Subcutaneous abdominal adipose tissue (tissue), 5 donors: ENCODE results near the gene SNIP1.
A peak's percentile ranks its signal among the peaks of the same experiment; 100 is the strongest.

Experiments
- H3K27ac ChIP-seq: one replicate; pipeline ENCODE4 v1.7.0; 2013; ENCODE audit warnings: low read depth, mild to moderate bottlenecking, inconsistent platforms, low read length, moderate library complexity
- H3K27me3 ChIP-seq, 5 donors: one replicate each; pipeline ENCODE4 v1.7.0; 2013; ENCODE audit warnings: low read length in 5 of 5, inconsistent platforms in 1 of 5; ENCODE audit not compliant: control insufficient read depth in 5 of 5, insufficient read depth in 4 of 5
- H3K36me3 ChIP-seq, 5 donors: one replicate each; pipeline ENCODE4 v1.7.0; 2013; ENCODE audit warnings: low read length in 5 of 5; ENCODE audit not compliant: control insufficient read depth in 5 of 5, insufficient read depth in 5 of 5
- H3K4me1 ChIP-seq, 5 donors: one replicate each; pipeline ENCODE4 v1.7.0; 2013; ENCODE audit warnings: low read length in 5 of 5, mild to moderate bottlenecking in 3 of 5, moderate library complexity in 1 of 5; ENCODE audit not compliant: control insufficient read depth in 5 of 5, insufficient read depth in 5 of 5
- H3K4me3 ChIP-seq, 5 donors: one replicate each; pipeline ENCODE4 v1.7.0; 2013; ENCODE audit warnings: low read length in 5 of 5, low read depth in 1 of 5
- H3K9ac ChIP-seq, 5 donors: one replicate each; pipeline ENCODE4 v1.7.0; 2013; ENCODE audit warnings: low read length in 5 of 5, mild to moderate bottlenecking in 4 of 5, moderate library complexity in 3 of 5
- H3K9me3 ChIP-seq, 5 donors: one replicate each; pipeline ENCODE4 v1.7.0; 2013; ENCODE audit warnings: low read length in 5 of 5; ENCODE audit not compliant: control insufficient read depth in 5 of 5
- donor health status: healthy.
- donor health status: healthy.
- donor health status: healthy.
- donor health status: healthy.
- donor health status: healthy.

SNIP1 gene, protein sequence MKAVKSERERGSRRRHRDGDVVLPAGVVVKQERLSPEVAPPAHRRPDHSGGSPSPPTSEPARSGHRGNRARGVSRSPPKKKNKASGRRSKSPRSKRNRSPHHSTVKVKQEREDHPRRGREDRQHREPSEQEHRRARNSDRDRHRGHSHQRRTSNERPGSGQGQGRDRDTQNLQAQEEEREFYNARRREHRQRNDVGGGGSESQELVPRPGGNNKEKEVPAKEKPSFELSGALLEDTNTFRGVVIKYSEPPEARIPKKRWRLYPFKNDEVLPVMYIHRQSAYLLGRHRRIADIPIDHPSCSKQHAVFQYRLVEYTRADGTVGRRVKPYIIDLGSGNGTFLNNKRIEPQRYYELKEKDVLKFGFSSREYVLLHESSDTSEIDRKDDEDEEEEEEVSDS

DNA sequence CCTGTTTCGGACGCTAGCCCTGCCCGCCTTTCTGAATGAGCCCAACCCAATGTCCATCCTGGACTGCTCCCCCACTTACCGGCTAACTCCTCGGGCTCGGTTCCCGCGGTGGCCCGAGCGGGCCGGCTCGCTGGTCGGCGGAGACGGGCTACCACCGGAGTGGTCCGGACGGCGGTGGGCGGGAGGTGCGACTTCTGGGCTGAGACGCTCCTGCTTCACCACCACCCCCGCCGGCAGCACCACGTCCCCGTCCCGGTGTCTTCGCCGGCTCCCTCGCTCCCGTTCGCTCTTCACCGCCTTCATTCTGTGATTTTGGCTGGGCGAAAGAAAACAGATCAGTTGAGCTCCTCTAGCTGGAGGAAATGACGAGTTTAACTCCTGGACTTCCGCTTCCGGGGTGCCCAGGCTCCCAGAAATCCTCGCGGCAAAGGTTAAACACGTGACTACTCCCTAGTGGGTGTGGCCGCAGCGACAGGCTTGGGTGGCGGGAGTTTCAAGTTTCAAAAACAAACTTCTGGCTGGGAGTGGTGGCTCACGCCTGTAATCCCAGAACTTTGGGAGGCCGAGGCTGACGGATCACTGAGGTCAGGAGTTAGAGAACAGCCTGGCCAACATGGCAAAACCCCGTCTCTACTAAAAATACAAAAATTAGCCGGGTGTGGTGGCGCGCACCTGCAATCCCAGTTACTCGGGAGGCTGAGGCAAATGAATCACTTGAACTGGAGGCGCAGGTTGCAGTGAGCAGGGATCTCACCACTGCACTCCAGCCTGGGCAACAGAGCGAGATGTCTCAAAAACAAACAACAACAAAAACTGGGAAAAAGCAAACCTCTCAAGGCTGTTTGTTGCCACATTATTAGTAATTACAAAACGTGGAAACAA, at the start of gene SNIP1:
TSS of gene SNIP1 (minus strand) at position 367 of the 882 bp plus-strand sequence. CDS start at position 303, 64 bp downstream.
- Histone ChIP-seq H3K4me1 (peaks cover 0 to 34% (median 29%) of the 10 kb centered on the region in 5 donors), H3K27me3 (no peaks in the 10 kb centered on the region), H3K36me3 (peaks cover 0 to 22% (median 13%) of the 10 kb centered on the region in 5 donors), H3K9ac (peak within 1 kb of the TSS; percentile 90 to 99 (median 95)), H3K4me3 (peak within 1 kb of the TSS; percentile 94 to 100 (median 99)), H3K27ac (peak within 1 kb of the TSS; percentile 79), H3K9me3 (no peaks in the 10 kb centered on the region)

- H3K9me3 ChIP-seq: no peaks in the 10 kb centered on the region
- no peak overlapping the region for H3K4me3 ChIP-seq
- no peak overlapping the region for H3K9ac ChIP-seq
- H3K27ac ChIP-seq: no peak overlapping the region
- H3K4me1 ChIP-seq: peaks cover 0 to 25% (median 10%) of the 10 kb centered on the region in 5 donors
- H3K27me3 ChIP-seq: peaks cover 0 to 5% (median 0%) of the 10 kb centered on the region in 5 donors
- H3K36me3 ChIP-seq: no peaks in the 10 kb centered on the region
These were observed 48.9 kb upstream of the SNIP1 start for GRCh38 chr1:37602750-37603694.

DNA sequence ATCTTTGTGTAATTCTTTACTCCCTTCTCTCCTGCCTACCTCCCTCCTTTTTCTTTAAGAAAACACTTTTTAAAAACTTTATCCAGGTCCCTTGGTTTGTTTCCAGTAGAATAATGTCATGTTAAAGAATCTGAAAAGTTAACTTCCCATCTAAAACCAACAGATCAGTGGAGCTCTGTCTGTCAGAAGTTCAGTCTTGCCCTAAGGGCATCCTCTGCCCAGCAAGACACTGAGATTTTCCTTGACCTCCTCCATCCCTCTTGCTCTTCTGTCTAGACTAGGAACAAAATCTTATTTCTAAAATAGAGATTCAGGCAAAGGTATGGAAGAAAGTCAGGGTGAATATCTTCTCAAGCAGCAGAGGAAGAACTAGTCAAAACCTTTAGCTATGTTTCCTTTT, 47.3 kb upstream of the SNIP1 start:
- Histone ChIP-seq H3K9me3 (no peaks in the 10 kb centered on the region), H3K4me3 (no peak overlapping the region), H3K9ac (no peak overlapping the region), H3K27me3 (peaks cover 0 to 5% (median 0%) of the 10 kb centered on the region in 5 donors), H3K27ac (no peak overlapping the region), H3K36me3 (no peaks in the 10 kb centered on the region), H3K4me1 (peaks cover 0 to 22% (median 10%) of the 10 kb centered on the region in 5 donors)

- H3K9ac ChIP-seq: no peak overlapping the region
- no peaks in the 10 kb centered on the region for H3K9me3 ChIP-seq
- H3K4me1 ChIP-seq: peaks cover 0 to 19% (median 15%) of the 10 kb centered on the region in 5 donors
- peaks cover 0 to 5% (median 0%) of the 10 kb centered on the region in 5 donors for H3K27me3 ChIP-seq
- H3K27ac ChIP-seq: no peak overlapping the region
- H3K4me3 ChIP-seq: no peak overlapping the region
- no peaks in the 10 kb centered on the region for H3K36me3 ChIP-seq
These were observed 45.8 kb upstream of the SNIP1 start for GRCh38 chr1:37599940-37600339.

GRCh38 chr1:37596182-37596667, 42.1 kb upstream of the SNIP1 start:
- Histone ChIP-seq H3K9me3 (no peaks in the 10 kb centered on the region), H3K9ac (peak overlapping the region in 4 of 5 donors; percentile 67 to 97 (median 82)), H3K4me3 (peak overlapping the region; percentile 84 to 99 (median 92)), H3K4me1 (peaks cover 2 to 26% (median 22%) of the 10 kb centered on the region in 5 donors), H3K27ac (peak overlapping the region; percentile 88), H3K36me3 (peaks cover 12 to 18% (median 14%) of the 10 kb centered on the region in 5 donors), H3K27me3 (peaks cover 0 to 3% (median 0%) of the 10 kb centered on the region in 5 donors)

DNA sequence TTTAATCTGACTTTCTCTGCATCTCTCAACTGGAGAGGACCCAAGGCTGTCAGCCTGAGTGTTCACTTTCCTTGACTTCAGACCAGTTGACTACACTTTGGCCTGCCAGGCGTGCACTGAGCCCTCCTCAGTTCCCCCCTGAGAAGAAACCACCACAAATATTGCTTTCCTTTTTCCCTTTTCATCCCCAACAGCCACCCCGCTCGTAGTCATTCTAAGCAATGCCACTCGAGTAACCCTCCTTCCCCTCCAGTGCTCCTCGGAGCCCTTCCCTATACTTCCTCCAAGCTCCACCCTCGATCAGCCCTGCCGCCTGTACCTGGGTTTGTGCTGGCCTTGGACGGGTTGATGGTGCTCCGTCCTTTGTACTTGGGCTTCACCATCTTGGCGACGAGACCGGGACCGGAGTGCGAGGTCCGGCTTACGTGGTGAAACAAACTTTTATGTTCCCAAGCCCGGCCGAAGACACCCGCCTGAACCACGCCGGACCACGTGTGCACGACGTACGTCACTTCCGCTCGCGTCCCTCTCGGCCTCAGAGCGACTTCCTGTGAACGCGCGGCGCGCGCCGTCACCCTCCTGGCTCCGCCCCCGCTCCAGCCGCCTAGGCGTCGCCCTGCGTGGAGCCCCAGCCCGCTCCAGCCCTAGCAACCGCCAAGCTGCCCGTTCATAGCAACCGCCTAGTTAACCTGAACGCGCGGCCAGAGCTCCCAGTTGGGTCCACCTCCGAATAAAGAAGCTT, 41.5 kb upstream of the SNIP1 start, which contains the start of gene GNL2:
TSS of gene GNL2 (minus strand) at position 498 of the 742 bp plus-strand sequence. CDS start at position 383, 115 bp downstream.
- Histone ChIP-seq H3K4me1 (peaks cover 2 to 26% (median 22%) of the 10 kb centered on the region in 5 donors), H3K4me3 (peak within 1 kb of the TSS; percentile 90 to 100 (median 99)), H3K36me3 (peaks cover 18 to 24% (median 20%) of the 10 kb centered on the region in 5 donors), H3K9me3 (no peaks in the 10 kb centered on the region), H3K9ac (peak within 1 kb of the TSS; percentile 89 to 97 (median 95)), H3K27ac (peak within 1 kb of the TSS; percentile 88), H3K27me3 (peaks cover 0 to 3% (median 0%) of the 10 kb centered on the region in 5 donors)

- peak overlapping the region in 1 of 5 donors; percentile 43 for H3K9ac ChIP-seq
These were observed 39.6 kb upstream of the SNIP1 start for GRCh38 chr1:37593726-37594125.

GRCh38 chr1:37588939-37589338, 34.8 kb upstream of the SNIP1 start:
- Histone ChIP-seq H3K9me3 (no peaks in the 10 kb centered on the region), H3K9ac (no peak overlapping the region), H3K27ac (no peak overlapping the region), H3K27me3 (no peaks in the 10 kb centered on the region), H3K36me3 (peaks cover 54 to 86% (median 60%) of the 10 kb centered on the region in 5 donors), H3K4me3 (no peak overlapping the region), H3K4me1 (peaks cover 0 to 4% (median 2%) of the 10 kb centered on the region in 5 donors)

More at GRCh38 chr1:37593726-37594125, 39.6 kb upstream of the SNIP1 start:
- Histone ChIP-seq H3K4me3 (no peak overlapping the region), H3K27ac (no peak overlapping the region), H3K36me3 (peaks cover 29 to 43% (median 32%) of the 10 kb centered on the region in 5 donors), H3K27me3 (no peaks in the 10 kb centered on the region), H3K4me1 (peaks cover 2 to 26% (median 22%) of the 10 kb centered on the region in 5 donors), H3K9me3 (no peaks in the 10 kb centered on the region)
